ENCODE measurements around the gene VENTX. TPM values are rescaled to one million over a fixed set of nuclear protein-coding genes. Genes with fewer than 3 reads are reported as not detected.

The VENTX gene
- total RNA-seq, 1 experiment from 2014 or later, result not detected

- ChIA-PET POLR2A (no interaction called here), RAD21 (ENCODE audit: low non-redundant PET in 1 of 2, low total read pairs in 2 of 2, uncharacterized antibody in 2 of 2, unreplicated experiment in 2 of 2) (no interaction called here), CTCF (no interaction called here)
- Histone ChIP-seq H2AFZ (ENCODE audit: low read depth, low read length, poor library complexity, severe bottlenecking) (no peak overlapping the region), H3K4me3 (replicated peaks in 1 of 2; ENCODE audit: low read depth in 1 of 2, low read length in 2 of 2) (no peak overlapping the region), H3K27ac (ENCODE audit: low read depth, low read length) (no peak overlapping the region), H3K36me3 (ENCODE audit: control insufficient read depth in 1 of 2, insufficient read depth in 2 of 2, low read length in 2 of 2) (no peaks in the 10 kb centered on the region), H3K4me1 (ENCODE audit: control insufficient read depth in 1 of 2, insufficient read depth in 2 of 2, low read length in 2 of 2) (peaks cover 0 to 4% of the 10 kb centered on the region in 2 experiments; a peak in 2 of 4 replicates), H3K9ac (ENCODE audit: low read length) (no peak overlapping the region), H3K4me2 (ENCODE audit: low read length) (no peak overlapping the region), H3K9me3 (ENCODE audit: control insufficient read depth in 1 of 2, insufficient read depth in 1 of 2, low read depth in 1 of 2, low read length in 2 of 2) (no peaks in the 10 kb centered on the region), H3K27me3 (ENCODE audit: insufficient read depth, low read length) (no peaks in the 10 kb centered on the region), H4K20me1 (ENCODE audit: insufficient read depth) (no peaks in the 10 kb centered on the region), H3K79me2 (ENCODE audit: insufficient read depth, low read length) (no peaks in the 10 kb centered on the region), H3K9me2 (ENCODE audit: insufficient read depth) (no peaks in the 10 kb centered on the region)
- ATAC-seq, result peak; percentile 34; the same call in 1 of the 2 replicates
- no TSS peak for BruUV-seq (replicated peaks)
- intact Hi-C loops (cut with micrococcal nuclease), result no loop called here
- no peak for DNase-seq (ENCODE audit: low read depth, low spot score)
- peak; percentile 24; the same call in 1 of the 2 replicates for TF ChIP-seq RAD21 (IDR thresholded peaks at IDR 0.05; ENCODE audit: low read depth)
- no peak for TF ChIP-seq POLR2AphosphoS5 (IDR thresholded peaks at IDR 0.05; ENCODE audit: low read depth, low read length)
Observed at GRCh38 chr10:133267829-133268228, 30.2 kb downstream of the VENTX start.

- no peaks in the 10 kb centered on the region for H3K9me2 ChIP-seq (ENCODE audit: insufficient read depth)
- CTCF ChIA-PET, result no interaction called here
- RAD21 ChIA-PET (ENCODE audit: low non-redundant PET in 1 of 2, low total read pairs in 2 of 2, uncharacterized antibody in 2 of 2, unreplicated experiment in 2 of 2), result no interaction called here
- POLR2A ChIA-PET, result no interaction called here
- no peaks in the 10 kb centered on the region for H3K79me2 ChIP-seq (ENCODE audit: insufficient read depth, low read length)
- no peak overlapping the region for H3K4me2 ChIP-seq (ENCODE audit: low read length)
- no peak overlapping the region for H3K9ac ChIP-seq (ENCODE audit: low read length)
- H3K4me1 ChIP-seq (ENCODE audit: control insufficient read depth in 1 of 2, insufficient read depth in 2 of 2, low read length in 2 of 2), result peaks cover 0 to 4% of the 10 kb centered on the region in 2 experiments; a peak in 1 of 4 replicates
- H3K27ac ChIP-seq (ENCODE audit: low read depth, low read length), result no peak overlapping the region
- no peaks in the 10 kb centered on the region for H3K27me3 ChIP-seq (ENCODE audit: insufficient read depth, low read length)
- DNase-seq (ENCODE audit: low read depth, low spot score) (no peak), ATAC-seq (no peak)
- H3K36me3 ChIP-seq (ENCODE audit: control insufficient read depth in 1 of 2, insufficient read depth in 2 of 2, low read length in 2 of 2), result no peaks in the 10 kb centered on the region
- no peak overlapping the region for H2AFZ ChIP-seq (ENCODE audit: low read depth, low read length, poor library complexity, severe bottlenecking)
- BruUV-seq (replicated peaks), result no TSS peak
- TF ChIP-seq POLR2AphosphoS5 (IDR thresholded peaks at IDR 0.05; ENCODE audit: low read depth, low read length) (no peak), YY1 (IDR thresholded peaks at IDR 0.05; ENCODE audit: extremely low read depth, insufficient replicate concordance, low read depth, low read length) (no peak), ZNF274 (IDR thresholded peaks at IDR 0.05; ENCODE audit: low read depth, low read length) (no peak), MAX (IDR thresholded peaks at IDR 0.05) (no peak), ZFX (IDR thresholded peaks at IDR 0.05) (no peak), SRF (IDR thresholded peaks at IDR 0.05; ENCODE audit: low read depth) (no peak), EZH2phosphoT487 (IDR thresholded peaks at IDR 0.05; ENCODE audit: borderline replicate concordance) (no peak), EGR1 (IDR thresholded peaks at IDR 0.05; ENCODE audit: low read depth) (no peak), ATF3 (IDR thresholded peaks at IDR 0.05) (no peak), CTCF (IDR thresholded peaks at IDR 0.05 in 2 of 3, conservative IDR thresholded peaks at IDR 0.05 in 1 of 3; ENCODE audit: borderline replicate concordance in 1 of 3, insufficient read depth in 1 of 3, low read depth in 2 of 3, low read length in 2 of 3) (no peak), RAD21 (IDR thresholded peaks at IDR 0.05; ENCODE audit: low read depth) (no peak)
- intact Hi-C loops (cut with micrococcal nuclease), result no loop called here
- no peak overlapping the region for H3K4me3 ChIP-seq (replicated peaks in 1 of 2; ENCODE audit: low read depth in 1 of 2, low read length in 2 of 2)
- no peaks in the 10 kb centered on the region for H4K20me1 ChIP-seq (ENCODE audit: insufficient read depth)
- H3K9me3 ChIP-seq (ENCODE audit: control insufficient read depth in 1 of 2, insufficient read depth in 1 of 2, low read depth in 1 of 2, low read length in 2 of 2), result no peaks in the 10 kb centered on the region
Observed at GRCh38 chr10:133268532-133268931, 30.9 kb downstream of the VENTX start.

Data from HCT116 (cell line).